Ascending aorta (tissue), 2 donors: ENCODE measurements around the gene SGF29. TPM values are rescaled to one million over a fixed set of nuclear protein-coding genes. Genes with fewer than 3 reads are reported as not detected.
A peak's percentile ranks its signal among the peaks of the same experiment; 100 is the strongest.

Source experiments
- DNase-seq, 2 donors: peaks; one replicate each; pipeline ENCODE4 v3.0.0-alpha.2; 2019; ENCODE audit warnings: low spot score in 2 of 2
- H3K27ac ChIP-seq, 2 donors: fragments of 200-600 bp; sonication (generic); one replicate each; pipeline ENCODE4 v1.5.1; 2016 to 2017; ENCODE audit warnings: mild to moderate bottlenecking in 1 of 2
- H3K27me3 ChIP-seq: fragments of 200-600 bp; sonication (generic); one replicate; pipeline ENCODE4 v1.5.1; 2017
- H3K36me3 ChIP-seq, 2 donors: fragments of 200-600 bp; sonication (generic); one replicate each; pipeline ENCODE4 v1.5.1; 2016
- H3K4me1 ChIP-seq, 2 donors: fragments of 200-600 bp; sonication (generic); one replicate each; pipeline ENCODE4 v1.5.1; 2016 to 2017; ENCODE audit warnings: mild to moderate bottlenecking in 1 of 2
- H3K4me3 ChIP-seq, 2 donors: fragments of 200-600 bp; sonication (generic); one replicate each; pipeline ENCODE4 v1.5.1; 2016 to 2017; ENCODE audit warnings: mild to moderate bottlenecking in 1 of 2
- H3K9me3 ChIP-seq, 2 donors: fragments of 200-600 bp; sonication (generic); one replicate each; pipeline ENCODE4 v1.5.1; 2016
- intact Hi-C: fragments of 100-400 bp; cut with DNase I; formaldehyde crosslinking; loops from one replicate; pipeline ENCODE4 v1.15.1; 2023
- total RNA-seq: library from RNA; depleted of rRNA; stranded (reverse); fragments of >200 nt; gene quantifications from one replicate; pipeline ENCODE4 v1.1.0, GENCODE V29; 2016
- TF ChIP-seq, protein P1 (sequence below), 3 experiments: fragments of 200-600 bp in 2 of 3; fragments of 450-650 bp in 1 of 3; sonication (generic) in 2 of 3; IDR thresholded peaks; one replicate each; pipeline ENCODE4 v1.5.1; 2016 to 2019; ENCODE audit warnings: antibody characterized with exemption in 3 of 3, mild to moderate bottlenecking in 1 of 3, moderate library complexity in 1 of 3

SGF29 gene
- total RNA-seq, result 14.0 TPM

DNA sequence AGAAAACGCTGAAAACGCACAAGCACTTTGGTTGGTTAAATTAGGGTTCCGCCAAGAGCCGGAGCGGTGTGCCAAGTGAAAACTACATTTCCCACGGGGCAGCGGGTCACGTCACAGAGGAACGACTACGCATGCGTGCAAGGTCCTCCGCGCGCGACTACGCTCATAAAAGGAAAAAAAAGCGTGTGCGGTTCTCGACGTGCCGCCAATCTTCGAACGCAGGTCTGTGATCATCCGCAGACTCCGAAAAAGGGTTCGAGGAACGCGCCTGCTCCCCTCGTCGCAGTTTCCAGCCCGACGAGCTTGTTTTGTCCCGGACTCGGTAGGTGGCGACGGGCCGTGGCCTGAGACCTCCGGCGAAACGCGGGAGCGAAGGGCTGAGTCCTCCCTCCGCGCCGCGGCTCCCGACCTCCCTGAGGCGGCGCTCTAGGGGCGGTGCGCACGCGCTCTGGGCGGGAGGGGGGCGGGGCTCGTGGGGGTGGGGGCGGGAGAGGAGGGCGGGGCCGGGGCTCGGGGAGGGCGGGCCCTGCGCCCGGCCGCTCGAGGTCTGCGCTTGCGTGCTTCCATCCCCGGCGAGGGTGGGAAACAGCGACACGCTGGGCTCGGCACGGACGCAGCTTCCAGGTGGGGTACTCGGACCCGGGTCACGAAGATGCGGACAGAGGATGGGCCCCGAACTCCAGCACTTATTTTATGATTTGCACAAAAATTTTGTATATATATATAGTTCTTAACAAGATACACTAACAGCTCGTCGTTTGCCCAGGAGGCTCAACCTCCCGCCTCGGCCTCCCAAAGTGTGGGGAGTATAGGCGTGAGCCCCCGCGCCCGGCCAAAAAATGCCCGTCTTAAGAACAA lies at the start of gene SGF29:
SGF29 (plus strand) TSS at position 145 of the 858 bp plus-strand sequence. CDS start 27,150 bp downstream, outside the sequence.
- Histone ChIP-seq H3K27ac (peak within 1 kb of the TSS; percentile 87 to 96), H3K4me3 (peak within 1 kb of the TSS; percentile 61 to 62), H3K9me3 (no peaks in the 10 kb centered on the region), H3K36me3 (peaks cover 14 to 19% of the 10 kb centered on the region in 2 donors), H3K27me3 (no peaks in the 10 kb centered on the region), H3K4me1 (peaks cover 0 to 7% of the 10 kb centered on the region in 2 donors)
- peak; percentile 53 to 95 for DNase-seq
- TF ChIP-seq, protein P1, sequence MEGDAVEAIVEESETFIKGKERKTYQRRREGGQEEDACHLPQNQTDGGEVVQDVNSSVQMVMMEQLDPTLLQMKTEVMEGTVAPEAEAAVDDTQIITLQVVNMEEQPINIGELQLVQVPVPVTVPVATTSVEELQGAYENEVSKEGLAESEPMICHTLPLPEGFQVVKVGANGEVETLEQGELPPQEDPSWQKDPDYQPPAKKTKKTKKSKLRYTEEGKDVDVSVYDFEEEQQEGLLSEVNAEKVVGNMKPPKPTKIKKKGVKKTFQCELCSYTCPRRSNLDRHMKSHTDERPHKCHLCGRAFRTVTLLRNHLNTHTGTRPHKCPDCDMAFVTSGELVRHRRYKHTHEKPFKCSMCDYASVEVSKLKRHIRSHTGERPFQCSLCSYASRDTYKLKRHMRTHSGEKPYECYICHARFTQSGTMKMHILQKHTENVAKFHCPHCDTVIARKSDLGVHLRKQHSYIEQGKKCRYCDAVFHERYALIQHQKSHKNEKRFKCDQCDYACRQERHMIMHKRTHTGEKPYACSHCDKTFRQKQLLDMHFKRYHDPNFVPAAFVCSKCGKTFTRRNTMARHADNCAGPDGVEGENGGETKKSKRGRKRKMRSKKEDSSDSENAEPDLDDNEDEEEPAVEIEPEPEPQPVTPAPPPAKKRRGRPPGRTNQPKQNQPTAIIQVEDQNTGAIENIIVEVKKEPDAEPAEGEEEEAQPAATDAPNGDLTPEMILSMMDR (IDR thresholded peaks at IDR 0.05), result peak in 2 of 3 experiments; percentile 32 to 35
- intact Hi-C loops, result loop anchor here (1.0 to 10.0 kb wide), 5 partner anchors 15 to 1349 kb away; partner anchors contain the start of genes CLN3, KDM8, SPNS1 and TUFM

DNA sequence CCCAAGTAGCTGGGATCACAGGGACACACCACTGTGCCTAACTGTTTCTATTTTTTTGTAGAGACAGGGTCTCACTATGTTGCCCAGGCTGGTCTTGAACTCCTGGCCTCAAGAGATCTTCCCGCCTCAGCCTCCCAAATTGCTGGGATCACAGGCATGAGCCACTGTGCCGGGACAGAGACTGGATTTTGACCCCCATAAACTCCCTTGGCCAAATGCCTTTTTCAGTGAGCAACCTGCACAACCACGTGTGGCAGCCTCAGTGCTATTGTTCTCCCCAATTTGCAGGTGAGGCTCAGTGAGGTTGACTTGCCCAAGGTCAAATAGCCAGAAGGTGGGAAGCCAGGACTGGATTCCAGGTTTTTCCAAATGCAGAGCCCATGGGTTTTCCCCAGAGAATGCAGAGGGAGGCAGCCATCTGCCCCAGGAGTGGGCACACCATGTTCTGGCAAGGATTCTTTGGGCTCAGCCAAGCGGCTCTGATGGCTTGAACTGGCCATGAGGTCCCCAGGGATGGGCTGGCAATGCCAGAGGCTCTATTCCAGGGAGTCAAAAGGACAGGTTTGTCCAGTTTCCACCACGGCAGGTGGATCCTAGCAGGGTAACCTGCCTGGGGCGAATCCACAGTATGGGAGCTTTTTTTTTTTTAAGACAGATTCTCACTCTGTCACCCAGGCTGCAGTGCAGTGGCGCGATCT lies 48.9 kb upstream of the SGF29 start:
- H3K9me3 ChIP-seq, result no peaks in the 10 kb centered on the region
- DNase-seq, result no peak
- no peaks in the 10 kb centered on the region for H3K27me3 ChIP-seq
- no peaks in the 10 kb centered on the region for H3K4me1 ChIP-seq
- H3K4me3 ChIP-seq, result no peak overlapping the region
- TF ChIP-seq, protein P1 (IDR thresholded peaks at IDR 0.05), result no peak
- no peak overlapping the region for H3K27ac ChIP-seq
- intact Hi-C loops, result no loop called here
- no peaks in the 10 kb centered on the region for H3K36me3 ChIP-seq

DNA sequence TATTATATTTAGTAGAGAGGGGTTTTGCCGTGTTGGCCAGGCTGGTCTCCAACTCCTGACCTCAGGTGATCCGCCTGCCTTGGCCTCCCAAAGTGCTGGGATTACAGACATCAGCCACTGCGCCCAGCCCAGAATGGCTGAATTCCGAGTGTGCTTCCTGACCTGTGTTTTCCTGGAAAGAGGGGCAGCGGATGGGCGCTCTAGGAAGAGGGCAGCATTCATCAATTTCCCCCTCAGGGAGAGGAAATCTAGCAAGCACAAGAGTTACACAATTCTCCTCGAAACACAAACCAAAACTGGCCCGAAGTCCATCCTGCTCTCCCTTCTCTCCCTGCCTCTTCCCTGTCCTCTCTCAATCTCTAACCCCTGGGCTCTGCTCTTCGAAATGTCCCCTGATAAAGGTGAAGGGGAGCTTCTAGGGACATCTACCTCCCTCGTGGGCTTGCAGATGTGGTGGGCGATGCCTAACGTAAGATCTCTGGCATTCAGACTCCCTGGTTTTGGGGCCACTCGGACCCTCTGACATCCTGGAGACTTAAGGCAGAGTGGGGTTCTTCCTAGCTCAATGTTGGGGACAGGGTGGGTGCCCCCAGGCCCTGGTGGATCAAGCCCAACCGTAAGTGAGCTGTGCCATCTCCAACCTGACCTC lies 48.1 kb upstream of the SGF29 start:
- H3K27me3 ChIP-seq, result no peaks in the 10 kb centered on the region
- no peak overlapping the region for H3K27ac ChIP-seq
- H3K4me1 ChIP-seq, result no peaks in the 10 kb centered on the region
- no peak overlapping the region for H3K4me3 ChIP-seq
- intact Hi-C loops, result no loop called here
- H3K36me3 ChIP-seq, result no peaks in the 10 kb centered on the region
- H3K9me3 ChIP-seq, result no peaks in the 10 kb centered on the region
- TF ChIP-seq, protein P1 (IDR thresholded peaks at IDR 0.05), result no peak
- DNase-seq, result no peak

DNA sequence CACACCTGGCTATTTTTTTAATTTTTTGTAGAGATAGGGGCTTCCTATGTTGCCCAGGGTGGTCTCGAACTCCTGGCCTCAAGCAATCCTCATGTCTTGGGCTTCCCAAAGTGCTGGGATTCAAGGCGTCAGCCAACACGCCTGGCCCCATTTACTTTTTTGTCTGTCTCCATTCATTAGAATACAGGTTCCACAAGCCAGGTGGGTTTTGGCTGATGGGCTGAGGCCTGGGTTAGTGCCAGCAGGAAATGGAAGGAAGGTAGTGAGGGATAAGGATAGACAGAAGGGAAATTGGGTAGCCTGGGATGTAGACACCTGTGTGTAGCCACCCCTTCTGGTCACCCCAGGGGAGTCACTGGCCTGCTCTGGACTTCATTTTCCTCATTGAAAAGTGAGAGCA lies 42.7 kb upstream of the SGF29 start:
- Histone ChIP-seq H3K4me1 (no peaks in the 10 kb centered on the region), H3K36me3 (no peaks in the 10 kb centered on the region), H3K4me3 (no peak overlapping the region), H3K9me3 (no peaks in the 10 kb centered on the region), H3K27me3 (no peaks in the 10 kb centered on the region), H3K27ac (no peak overlapping the region)
- no peak for DNase-seq
- TF ChIP-seq, protein P1 (IDR thresholded peaks at IDR 0.05), result no peak
- intact Hi-C loops, result no loop called here
